ENCODE measurements around the gene GKN2. TPM values are rescaled to one million over a fixed set of nuclear protein-coding genes. Genes with fewer than 3 reads are reported as not detected.

GKN2 gene
- total RNA-seq, 4 donors from 2014 or later, result not detected

GRCh38 chr2:68974251-68974650 is 21.6 kb upstream of the GKN2 start, which contains the start of gene GKN1:
Gene GKN1 (plus strand): TSS chr2:68974636. CDS start chr2:68974678, 42 bp downstream.
- no peak within 1 kb of the TSS for H3K27ac ChIP-seq
- H3K4me1 ChIP-seq, result no peaks in the 10 kb centered on the region
- DNase-seq (ENCODE audit: low spot score in 2 of 2), result no peak
- H3K9me3 ChIP-seq, result no peaks in the 10 kb centered on the region
- no peak within 1 kb of the TSS for H3K4me3 ChIP-seq
- TF ChIP-seq CTCF (IDR thresholded peaks at IDR 0.05), result no peak
- TF ChIP-seq EP300 (IDR thresholded peaks at IDR 0.05), result no peak
- no peak for TF ChIP-seq POLR2A (IDR thresholded peaks at IDR 0.05)
- H3K36me3 ChIP-seq, result no peaks in the 10 kb centered on the region
- H3K27me3 ChIP-seq, result no peaks in the 10 kb centered on the region
- WGBS, 2 donors, result 56 to 64% methylated on average over 3 of the region's 3 CpGs

- no peak overlapping the region for H3K4me3 ChIP-seq
- no peaks in the 10 kb centered on the region for H3K4me1 ChIP-seq
- H3K36me3 ChIP-seq, result no peaks in the 10 kb centered on the region
- H3K9me3 ChIP-seq, result no peaks in the 10 kb centered on the region
- 60 to 77% methylated on average over 5 of the region's 5 CpGs for WGBS, 2 donors
- TF ChIP-seq POLR2A (IDR thresholded peaks at IDR 0.05), result no peak
- no peak for TF ChIP-seq EP300 (IDR thresholded peaks at IDR 0.05)
- TF ChIP-seq CTCF (IDR thresholded peaks at IDR 0.05), result no peak
- no peak for DNase-seq (ENCODE audit: low spot score in 2 of 2)
- H3K27me3 ChIP-seq, result no peaks in the 10 kb centered on the region
- no peak overlapping the region for H3K27ac ChIP-seq
These were observed 19.0 kb upstream of the GKN2 start for GRCh38 chr2:68971591-68972231.

- no peaks in the 10 kb centered on the region for H3K9me3 ChIP-seq
- 56 to 72% methylated on average over 8 of the region's 8 CpGs for WGBS, 2 donors
- no peak overlapping the region for H3K27ac ChIP-seq
- TF ChIP-seq CTCF (IDR thresholded peaks at IDR 0.05), result no peak
- no peak for TF ChIP-seq POLR2A (IDR thresholded peaks at IDR 0.05)
- TF ChIP-seq EP300 (IDR thresholded peaks at IDR 0.05), result no peak
- no peaks in the 10 kb centered on the region for H3K27me3 ChIP-seq
- H3K36me3 ChIP-seq, result no peaks in the 10 kb centered on the region
- H3K4me1 ChIP-seq, result no peaks in the 10 kb centered on the region
- no peak overlapping the region for H3K4me3 ChIP-seq
- DNase-seq (ENCODE audit: low spot score in 2 of 2), result no peak
These were observed 18.0 kb upstream of the GKN2 start for GRCh38 chr2:68970566-68971265.

GRCh38 chr2:68969736-68970490 is 17.2 kb upstream of the GKN2 start:
- no peaks in the 10 kb centered on the region for H3K27me3 ChIP-seq
- H3K36me3 ChIP-seq, result no peaks in the 10 kb centered on the region
- TF ChIP-seq CTCF (IDR thresholded peaks at IDR 0.05) (no peak), POLR2A (IDR thresholded peaks at IDR 0.05) (no peak), EP300 (IDR thresholded peaks at IDR 0.05) (no peak)
- 67 to 73% methylated on average over 8 of the region's 8 CpGs for WGBS, 2 donors
- no peak for DNase-seq (ENCODE audit: low spot score in 2 of 2)
- H3K4me1 ChIP-seq, result no peaks in the 10 kb centered on the region
- H3K9me3 ChIP-seq, result no peaks in the 10 kb centered on the region
- H3K27ac ChIP-seq, result no peak overlapping the region
- H3K4me3 ChIP-seq, result no peak overlapping the region

GRCh38 chr2:68968221-68968620 is 15.5 kb upstream of the GKN2 start:
- TF ChIP-seq CTCF (IDR thresholded peaks at IDR 0.05), result no peak
- TF ChIP-seq EP300 (IDR thresholded peaks at IDR 0.05), result no peak
- no peak for TF ChIP-seq POLR2A (IDR thresholded peaks at IDR 0.05)
- Histone ChIP-seq H3K27ac (no peak overlapping the region), H3K4me1 (no peaks in the 10 kb centered on the region), H3K27me3 (no peaks in the 10 kb centered on the region), H3K9me3 (no peaks in the 10 kb centered on the region), H3K36me3 (no peaks in the 10 kb centered on the region), H3K4me3 (no peak overlapping the region)
- DNase-seq (ENCODE audit: low spot score in 2 of 2), result no peak
- 80 to 82% methylated on average over 1 of the region's 1 CpG for WGBS, 2 donors

All from tibial nerve (tissue), 4 donors.